ENCODE data around the gene CCDC7. TPM values are rescaled to one million over a fixed set of nuclear protein-coding genes. Genes with fewer than 3 reads are reported as not detected.

Gene CCDC7
- total and polyA plus RNA-seq, 4 donors, result 1.2 to 36.4 (median 6.9) TPM

- H3K27me3 ChIP-seq (ENCODE audit: control insufficient read depth in 3 of 3, insufficient read depth in 3 of 3, low read length in 2 of 3), result no peaks in the 10 kb centered on the region
- H3K36me3 ChIP-seq (ENCODE audit: control insufficient read depth in 4 of 4, insufficient read depth in 4 of 4, low read length in 4 of 4), result no peaks in the 10 kb centered on the region
- no peak overlapping the region for H3K9ac ChIP-seq (ENCODE audit: insufficient read depth in 1 of 2, low read length in 2 of 2)
- no peaks in the 10 kb centered on the region for H3K4me1 ChIP-seq (ENCODE audit: control insufficient read depth in 5 of 5, insufficient read depth in 5 of 5, low read length in 5 of 5)
- no peak overlapping the region for H3K27ac ChIP-seq (ENCODE audit: low read depth in 1 of 2, low read length in 1 of 2)
- WGBS, 2 donors, result 75 to 85% methylated on average over 4 of the region's 4 CpGs
- H3K9me3 ChIP-seq (ENCODE audit: control insufficient read depth in 4 of 4, insufficient read depth in 3 of 4, low read length in 3 of 4), result no peaks in the 10 kb centered on the region
- no peak for TF ChIP-seq CTCF (IDR thresholded peaks at IDR 0.05; ENCODE audit: control extremely low read depth, extremely low read depth)
- ATAC-seq (ENCODE audit: insufficient read depth, low FRiP score) (no peak), DNase-seq (no peak)
- no peak overlapping the region for H3K4me3 ChIP-seq
Observed at GRCh38 chr10:32846974-32847373, 401.0 kb downstream of the CCDC7 start.

- ATAC-seq (ENCODE audit: insufficient read depth, low FRiP score) (no peak), DNase-seq (no peak)
- Histone ChIP-seq H3K27ac (ENCODE audit: low read depth in 1 of 2, low read length in 1 of 2) (no peak overlapping the region), H3K4me1 (ENCODE audit: control insufficient read depth in 5 of 5, insufficient read depth in 5 of 5, low read length in 5 of 5) (no peaks in the 10 kb centered on the region), H3K4me3 (no peak overlapping the region), H3K36me3 (ENCODE audit: control insufficient read depth in 4 of 4, insufficient read depth in 4 of 4, low read length in 4 of 4) (no peaks in the 10 kb centered on the region), H3K27me3 (ENCODE audit: control insufficient read depth in 3 of 3, insufficient read depth in 3 of 3, low read length in 2 of 3) (no peaks in the 10 kb centered on the region), H3K9me3 (ENCODE audit: control insufficient read depth in 4 of 4, insufficient read depth in 3 of 4, low read length in 3 of 4) (peaks cover 0 to 2% (median 0%) of the 10 kb centered on the region in 4 donors), H3K9ac (ENCODE audit: insufficient read depth in 1 of 2, low read length in 2 of 2) (no peak overlapping the region)
- WGBS, 2 donors, result 0 to 33% methylated on average over 1 of the region's 1 CpG
- no peak for TF ChIP-seq CTCF (IDR thresholded peaks at IDR 0.05; ENCODE audit: control extremely low read depth, extremely low read depth)
Observed at GRCh38 chr10:32851301-32851700, 405.4 kb downstream of the CCDC7 start.

GRCh38 chr10:32854435-32854834 lies 408.5 kb downstream of the CCDC7 start:
- H3K9me3 ChIP-seq (ENCODE audit: control insufficient read depth in 4 of 4, insufficient read depth in 3 of 4, low read length in 3 of 4), result peaks cover 0 to 2% (median 0%) of the 10 kb centered on the region in 4 donors
- no peak for TF ChIP-seq CTCF (IDR thresholded peaks at IDR 0.05; ENCODE audit: control extremely low read depth, extremely low read depth)
- 95% methylated on average over 2 of the region's 2 CpGs for WGBS, 2 donors
- H3K9ac ChIP-seq (ENCODE audit: insufficient read depth in 1 of 2, low read length in 2 of 2), result no peak overlapping the region
- no peak overlapping the region for H3K4me3 ChIP-seq
- no peaks in the 10 kb centered on the region for H3K36me3 ChIP-seq (ENCODE audit: control insufficient read depth in 4 of 4, insufficient read depth in 4 of 4, low read length in 4 of 4)
- ATAC-seq (ENCODE audit: insufficient read depth, low FRiP score) (no peak), DNase-seq (no peak)
- no peaks in the 10 kb centered on the region for H3K27me3 ChIP-seq (ENCODE audit: control insufficient read depth in 3 of 3, insufficient read depth in 3 of 3, low read length in 2 of 3)
- H3K4me1 ChIP-seq (ENCODE audit: control insufficient read depth in 5 of 5, insufficient read depth in 5 of 5, low read length in 5 of 5), result no peaks in the 10 kb centered on the region
- H3K27ac ChIP-seq (ENCODE audit: low read depth in 1 of 2, low read length in 1 of 2), result no peak overlapping the region

DNA sequence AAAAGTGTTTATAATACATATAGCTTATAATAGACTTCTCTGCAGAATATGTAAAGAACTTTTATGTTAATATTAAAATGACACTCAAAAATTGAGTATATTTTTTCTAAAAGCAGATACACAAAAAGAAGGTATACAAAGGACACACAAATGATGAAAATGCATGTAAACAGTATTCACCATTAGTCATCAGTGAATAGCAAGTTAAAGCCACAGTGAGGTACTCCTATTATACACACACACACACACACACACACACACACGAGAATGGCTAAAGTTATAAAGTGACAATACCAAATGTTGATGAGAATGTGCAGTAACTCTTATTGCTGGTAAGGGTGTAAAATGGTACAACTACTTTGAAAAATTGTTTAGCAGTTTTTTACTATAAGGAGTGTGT lies 419.2 kb downstream of the CCDC7 start:
- H3K27ac ChIP-seq (ENCODE audit: low read depth in 1 of 2, low read length in 1 of 2), result no peak overlapping the region
- no peak overlapping the region for H3K9ac ChIP-seq (ENCODE audit: insufficient read depth in 1 of 2, low read length in 2 of 2)
- ATAC-seq (ENCODE audit: insufficient read depth, low FRiP score) (no peak), DNase-seq (no peak)
- WGBS, 2 donors, result 90 to 95% methylated on average over 1 of the region's 1 CpG
- no peak overlapping the region for H3K4me3 ChIP-seq
- H3K36me3 ChIP-seq (ENCODE audit: control insufficient read depth in 4 of 4, insufficient read depth in 4 of 4, low read length in 4 of 4), result no peaks in the 10 kb centered on the region
- no peak for TF ChIP-seq CTCF (IDR thresholded peaks at IDR 0.05; ENCODE audit: control extremely low read depth, extremely low read depth)
- H3K27me3 ChIP-seq (ENCODE audit: control insufficient read depth in 3 of 3, insufficient read depth in 3 of 3, low read length in 2 of 3), result no peaks in the 10 kb centered on the region
- H3K4me1 ChIP-seq (ENCODE audit: control insufficient read depth in 5 of 5, insufficient read depth in 5 of 5, low read length in 5 of 5), result no peaks in the 10 kb centered on the region
- no peaks in the 10 kb centered on the region for H3K9me3 ChIP-seq (ENCODE audit: control insufficient read depth in 4 of 4, insufficient read depth in 3 of 4, low read length in 3 of 4)
